ENCODE data around the gene IRAK3. TPM values are rescaled to one million over a fixed set of nuclear protein-coding genes. Genes with fewer than 3 reads are reported as not detected.

Gene IRAK3
- total RNA-seq, 2 donors from 2014 or later, result 0.27 to 0.59 TPM

DNA sequence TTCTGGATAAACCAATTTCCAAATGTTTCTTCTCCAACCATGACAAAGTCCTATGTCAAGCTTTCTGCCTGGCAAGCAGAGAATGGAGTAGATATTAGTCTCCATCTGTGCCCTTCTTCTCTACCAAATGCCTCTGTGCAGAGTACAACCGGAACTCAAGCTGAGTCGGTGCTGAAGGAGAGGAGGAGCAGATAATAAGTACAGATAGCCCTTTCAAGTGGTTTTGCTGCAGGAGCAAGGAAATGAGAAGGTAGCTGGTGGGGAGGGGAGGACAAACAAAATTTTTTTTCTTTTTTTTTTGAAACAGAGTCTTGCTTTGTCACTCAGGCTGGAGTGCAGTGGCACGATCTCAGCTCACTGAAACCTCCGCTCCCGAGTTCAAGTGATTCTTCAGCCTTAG is 99.1 kb downstream of the IRAK3 start:
- Histone ChIP-seq H3K9me3 (ENCODE audit: control insufficient read depth, low read length) (no peaks in the 10 kb centered on the region), H3K9ac (ENCODE audit: extremely low read depth, low read length, poor library complexity, severe bottlenecking) (no peak overlapping the region), H3K27ac (ENCODE audit: low read depth, low read length) (no peak overlapping the region), H3K4me3 (ENCODE audit: low read length) (no peak overlapping the region), H3K4me1 (ENCODE audit: control insufficient read depth, insufficient read depth, low read length) (no peaks in the 10 kb centered on the region), H3K36me3 (ENCODE audit: control insufficient read depth, insufficient read depth, low read length) (no peaks in the 10 kb centered on the region), H3K27me3 (ENCODE audit: control insufficient read depth, insufficient read depth, low read length, poor library complexity, severe bottlenecking) (no peaks in the 10 kb centered on the region)
- TF ChIP-seq, protein P1, sequence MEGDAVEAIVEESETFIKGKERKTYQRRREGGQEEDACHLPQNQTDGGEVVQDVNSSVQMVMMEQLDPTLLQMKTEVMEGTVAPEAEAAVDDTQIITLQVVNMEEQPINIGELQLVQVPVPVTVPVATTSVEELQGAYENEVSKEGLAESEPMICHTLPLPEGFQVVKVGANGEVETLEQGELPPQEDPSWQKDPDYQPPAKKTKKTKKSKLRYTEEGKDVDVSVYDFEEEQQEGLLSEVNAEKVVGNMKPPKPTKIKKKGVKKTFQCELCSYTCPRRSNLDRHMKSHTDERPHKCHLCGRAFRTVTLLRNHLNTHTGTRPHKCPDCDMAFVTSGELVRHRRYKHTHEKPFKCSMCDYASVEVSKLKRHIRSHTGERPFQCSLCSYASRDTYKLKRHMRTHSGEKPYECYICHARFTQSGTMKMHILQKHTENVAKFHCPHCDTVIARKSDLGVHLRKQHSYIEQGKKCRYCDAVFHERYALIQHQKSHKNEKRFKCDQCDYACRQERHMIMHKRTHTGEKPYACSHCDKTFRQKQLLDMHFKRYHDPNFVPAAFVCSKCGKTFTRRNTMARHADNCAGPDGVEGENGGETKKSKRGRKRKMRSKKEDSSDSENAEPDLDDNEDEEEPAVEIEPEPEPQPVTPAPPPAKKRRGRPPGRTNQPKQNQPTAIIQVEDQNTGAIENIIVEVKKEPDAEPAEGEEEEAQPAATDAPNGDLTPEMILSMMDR (conservative IDR thresholded peaks at IDR 0.05), result no peak
- H3K4me3 Mint-ChIP-seq, result no peak overlapping the region
- no peaks in the 10 kb centered on the region for H3K4me1 Mint-ChIP-seq
- no peaks in the 10 kb centered on the region for H3K9me3 Mint-ChIP-seq
- no peak overlapping the region for H3K27ac Mint-ChIP-seq
- no peaks in the 10 kb centered on the region for H3K27me3 Mint-ChIP-seq (ENCODE audit: insufficient read depth)
- WGBS, 2 experiments (ENCODE audit: insufficient coverage in 1 of 2, insufficient read length in 1 of 2), result 93% methylated on average over 5 of the region's 5 CpGs; no CpG with 5 or more reads in 1 of the 2 experiments
- no peak for DNase-seq
- no peaks in the 10 kb centered on the region for H3K36me3 Mint-ChIP-seq (ENCODE audit: low read depth)

DNA sequence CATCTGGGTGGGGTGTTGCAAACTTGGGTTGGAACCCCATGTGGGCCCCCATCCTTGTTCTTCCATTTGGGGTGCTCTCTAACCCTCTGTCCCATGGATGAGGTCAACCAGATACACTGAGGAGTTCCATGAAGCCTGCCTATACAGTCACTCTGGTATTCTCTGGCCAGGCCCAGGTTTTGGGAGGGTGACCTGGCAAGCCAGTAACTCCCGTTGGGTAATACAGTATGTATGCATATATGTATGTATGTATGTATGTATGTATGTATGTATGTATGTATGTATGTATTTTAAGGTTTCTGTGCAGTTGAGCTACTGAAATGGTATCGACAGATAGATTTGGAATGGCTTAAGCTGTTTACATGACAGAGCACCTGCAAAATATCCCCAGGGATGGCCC is 100.5 kb downstream of the IRAK3 start:
- 94 to 95% methylated on average over 2 of the region's 2 CpGs for WGBS, 2 experiments (ENCODE audit: insufficient coverage in 1 of 2, insufficient read length in 1 of 2)
- H3K9me3 Mint-ChIP-seq, result no peaks in the 10 kb centered on the region
- Histone ChIP-seq H3K4me1 (ENCODE audit: control insufficient read depth, insufficient read depth, low read length) (no peaks in the 10 kb centered on the region), H3K36me3 (ENCODE audit: control insufficient read depth, insufficient read depth, low read length) (no peaks in the 10 kb centered on the region), H3K9ac (ENCODE audit: extremely low read depth, low read length, poor library complexity, severe bottlenecking) (no peak overlapping the region), H3K27ac (ENCODE audit: low read depth, low read length) (no peak overlapping the region), H3K9me3 (ENCODE audit: control insufficient read depth, low read length) (no peaks in the 10 kb centered on the region), H3K27me3 (ENCODE audit: control insufficient read depth, insufficient read depth, low read length, poor library complexity, severe bottlenecking) (no peaks in the 10 kb centered on the region), H3K4me3 (ENCODE audit: low read length) (no peak overlapping the region)
- H3K27me3 Mint-ChIP-seq (ENCODE audit: insufficient read depth), result no peaks in the 10 kb centered on the region
- TF ChIP-seq, protein P1 (conservative IDR thresholded peaks at IDR 0.05), result no peak
- no peaks in the 10 kb centered on the region for H3K36me3 Mint-ChIP-seq (ENCODE audit: low read depth)
- no peak overlapping the region for H3K27ac Mint-ChIP-seq
- no peak for DNase-seq
- H3K4me3 Mint-ChIP-seq, result no peak overlapping the region
- H3K4me1 Mint-ChIP-seq, result no peaks in the 10 kb centered on the region

DNA sequence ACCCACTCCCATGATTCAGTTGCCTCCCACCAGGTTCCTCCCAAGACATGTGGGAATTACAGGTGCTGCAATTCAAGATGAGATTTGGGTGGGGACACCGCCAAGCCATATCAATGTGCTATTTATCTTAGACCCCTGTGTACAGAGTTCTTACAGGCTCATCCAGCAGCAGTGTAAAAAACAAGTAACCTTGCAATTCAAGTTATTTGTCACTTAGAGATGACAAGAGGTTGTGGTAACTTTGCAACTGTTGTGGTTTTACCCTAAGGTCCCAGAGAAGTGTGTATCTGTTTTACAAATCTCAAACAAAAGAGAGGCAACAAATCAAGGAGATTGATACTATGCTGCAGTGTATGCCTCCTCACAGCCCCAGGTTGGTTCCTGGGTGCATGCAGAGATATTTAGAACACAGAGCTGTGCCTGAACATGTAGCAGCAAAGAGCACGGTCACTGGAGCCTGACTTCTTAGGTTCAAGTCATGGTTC is 101.7 kb downstream of the IRAK3 start:
- Mint-ChIP-seq H3K27ac (no peak overlapping the region), H3K4me1 (no peaks in the 10 kb centered on the region), H3K36me3 (ENCODE audit: low read depth) (no peaks in the 10 kb centered on the region), H3K9me3 (no peaks in the 10 kb centered on the region), H3K27me3 (ENCODE audit: insufficient read depth) (no peaks in the 10 kb centered on the region), H3K4me3 (no peak overlapping the region)
- Histone ChIP-seq H3K9me3 (ENCODE audit: control insufficient read depth, low read length) (no peaks in the 10 kb centered on the region), H3K36me3 (ENCODE audit: control insufficient read depth, insufficient read depth, low read length) (no peaks in the 10 kb centered on the region), H3K4me3 (ENCODE audit: low read length) (no peak overlapping the region), H3K27me3 (ENCODE audit: control insufficient read depth, insufficient read depth, low read length, poor library complexity, severe bottlenecking) (no peaks in the 10 kb centered on the region), H3K27ac (ENCODE audit: low read depth, low read length) (no peak overlapping the region), H3K9ac (ENCODE audit: extremely low read depth, low read length, poor library complexity, severe bottlenecking) (no peak overlapping the region), H3K4me1 (ENCODE audit: control insufficient read depth, insufficient read depth, low read length) (no peaks in the 10 kb centered on the region)
- TF ChIP-seq, protein P1 (conservative IDR thresholded peaks at IDR 0.05), result no peak
- WGBS, 2 experiments (ENCODE audit: insufficient coverage in 1 of 2, insufficient read length in 1 of 2), result 98 to 100% methylated on average over 2 of the region's 2 CpGs
- DNase-seq, result no peak

All from endodermal cell (in vitro differentiated cells).